Thyroid gland (tissue), 4 donors: ENCODE results near the gene AUH. TPM values are rescaled to one million over a fixed set of nuclear protein-coding genes. Genes with fewer than 3 reads are reported as not detected.

ENCODE experiments used
- DNase-seq, 2 donors: peaks; one replicate each; pipeline ENCODE4 v3.0.0-alpha.2; 2019
- H3K27ac ChIP-seq, 3 donors: fragments of 200-600 bp; sonication (generic); 1 replicate in 2 of 3; 2 replicates in 1 of 3; pipeline ENCODE4 v1.5.1; 2016 to 2019; ENCODE audit warnings: mild to moderate bottlenecking in 1 of 3, moderate library complexity in 1 of 3
- H3K27me3 ChIP-seq: fragments of 200-600 bp; sonication (generic); one replicate; pipeline ENCODE4 v1.5.1; 2019
- H3K36me3 ChIP-seq, 2 donors: fragments of 200-600 bp; sonication (generic); one replicate each; pipeline ENCODE4 v1.5.1; 2016 to 2019
- H3K4me1 ChIP-seq, 2 donors: fragments of 200-600 bp; sonication (generic); one replicate each; pipeline ENCODE4 v1.5.1; 2017 to 2019
- H3K4me3 ChIP-seq, 3 donors: fragments of 200-600 bp; sonication (generic); replicated peaks in 1 of 3; 1 replicate in 2 of 3; 2 replicates in 1 of 3; pipeline ENCODE4 v1.5.1; 2016; ENCODE audit warnings: mild to moderate bottlenecking in 1 of 3
- H3K9me3 ChIP-seq: fragments of 200-600 bp; sonication (generic); one replicate; pipeline ENCODE4 v1.5.1; 2017
- CTCF ChIP-seq, 6 experiments: fragments of 200-600 bp in 3 of 6; fragments of 450-650 bp in 3 of 6; sonication (generic) in 3 of 6; IDR thresholded peaks; one replicate each; pipeline ENCODE4 v1.5.1; 2016 to 2019; ENCODE audit warnings: antibody characterized with exemption in 6 of 6, mild to moderate bottlenecking in 2 of 6, inconsistent platforms in 1 of 6, moderate library complexity in 1 of 6
- POLR2A ChIP-seq, 2 donors: fragments of 450-650 bp; IDR thresholded peaks; one replicate each; pipeline ENCODE4 v1.6.1; 2017; ENCODE audit warnings: antibody characterized with exemption in 2 of 2, mild to moderate bottlenecking in 2 of 2, moderate library complexity in 1 of 2
- WGBS, 2 donors: methylation state at CpG; one replicate each; pipeline ENCODE4 v1.1.5; 2017; 5-methylcytosine and 5-hydroxymethylcytosine counted together
- intact Hi-C: fragments of 100-400 bp; cut with DNase I; formaldehyde crosslinking; loops from one replicate; pipeline ENCODE4 v1.15.1; 2023
- total RNA-seq, 4 donors: library from RNA; depleted of rRNA; stranded (reverse); fragments of >200 nt; gene quantifications; one replicate each; pipeline ENCODE4 v1.2.3, GENCODE V29; 2016

The AUH gene
- total RNA-seq, 4 donors from 2014 or later = 57.1 to 83.5 (median 65.2) TPM

GRCh38 chr9:91308191-91308590 lies 53.5 kb downstream of the AUH start:
- no peaks in the 10 kb centered on the region for H3K36me3 ChIP-seq
- TF ChIP-seq CTCF (IDR thresholded peaks at IDR 0.05) = no peak
- no peak for TF ChIP-seq POLR2A (IDR thresholded peaks at IDR 0.05)
- H3K9me3 ChIP-seq = no peaks in the 10 kb centered on the region
- no peak overlapping the region for H3K27ac ChIP-seq
- WGBS, 2 donors = 96 to 98% methylated on average over 2 of the region's 2 CpGs
- no peak overlapping the region for H3K4me3 ChIP-seq
- DNase-seq = no peak
- no peaks in the 10 kb centered on the region for H3K27me3 ChIP-seq
- intact Hi-C loops = no loop called here
- H3K4me1 ChIP-seq = peaks cover 7 to 9% of the 10 kb centered on the region in 2 donors

GRCh38 chr9:91307279-91307678 lies 54.4 kb downstream of the AUH start:
- Histone ChIP-seq H3K27me3 (no peaks in the 10 kb centered on the region), H3K4me3 (no peak overlapping the region), H3K27ac (no peak overlapping the region), H3K9me3 (no peaks in the 10 kb centered on the region), H3K36me3 (no peaks in the 10 kb centered on the region), H3K4me1 (peaks cover 0 to under 1% of the 10 kb centered on the region in 2 donors)
- TF ChIP-seq POLR2A (IDR thresholded peaks at IDR 0.05) (no peak), CTCF (IDR thresholded peaks at IDR 0.05) (no peak)
- 95 to 97% methylated on average over 5 of the region's 5 CpGs for WGBS, 2 donors
- no peak for DNase-seq
- intact Hi-C loops = no loop called here

DNA sequence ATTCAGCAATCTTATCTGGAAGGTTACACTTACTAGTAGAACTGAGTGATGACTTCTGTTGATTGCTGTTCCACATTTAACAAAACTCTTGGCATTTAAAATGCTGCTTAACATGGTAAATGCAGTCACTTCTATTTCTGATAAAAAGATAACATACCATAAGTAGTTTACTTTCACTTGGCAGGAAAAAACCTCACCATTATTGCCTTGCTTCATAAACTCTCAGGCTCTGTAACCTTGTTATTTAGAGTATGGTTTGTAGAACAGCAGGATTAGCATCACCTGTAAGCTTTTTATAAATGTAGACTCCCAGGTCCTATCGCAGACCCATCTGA lies 55.5 kb downstream of the AUH start:
- Histone ChIP-seq H3K9me3 (no peaks in the 10 kb centered on the region), H3K27me3 (no peaks in the 10 kb centered on the region), H3K27ac (no peak overlapping the region), H3K4me3 (no peak overlapping the region), H3K36me3 (no peaks in the 10 kb centered on the region), H3K4me1 (peaks cover 0 to 3% of the 10 kb centered on the region in 2 donors)
- DNase-seq = no peak
- intact Hi-C loops = no loop called here
- TF ChIP-seq CTCF (IDR thresholded peaks at IDR 0.05) = no peak
- no peak for TF ChIP-seq POLR2A (IDR thresholded peaks at IDR 0.05)
- WGBS, 2 donors = 89 to 100% methylated on average over 1 of the region's 1 CpG

DNA sequence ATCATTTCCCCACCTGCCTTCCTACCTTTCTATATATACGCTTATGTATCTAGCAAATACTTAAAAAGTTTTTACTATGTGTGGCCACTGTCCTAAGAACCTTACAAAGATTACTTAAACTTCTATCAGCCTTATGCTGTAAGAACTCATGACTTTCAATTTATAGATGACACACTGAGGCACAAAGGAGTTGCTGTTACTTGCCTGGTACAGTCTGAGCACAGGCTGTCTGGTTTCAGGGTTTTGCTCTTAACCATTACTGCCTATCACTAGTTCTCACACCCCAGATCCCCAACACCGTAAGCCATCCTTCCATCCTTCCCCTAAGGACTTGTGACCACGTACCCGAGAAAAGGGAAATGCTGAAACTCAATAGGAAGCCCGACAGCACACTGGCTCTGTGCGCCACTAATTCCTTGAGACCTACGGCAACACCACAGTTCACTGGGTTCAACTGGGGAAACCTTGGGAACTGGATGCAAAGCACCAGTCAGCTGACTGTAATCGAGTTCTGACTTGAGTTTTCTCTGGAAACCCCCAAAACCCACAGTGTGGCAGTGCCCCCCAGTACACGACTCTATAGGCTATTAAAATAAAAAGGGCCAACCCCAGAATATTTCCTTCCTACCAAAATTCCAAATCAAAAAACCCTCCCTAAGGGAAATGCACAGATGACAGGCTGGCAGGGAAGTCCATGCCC lies 56.0 kb downstream of the AUH start:
- peaks cover 0 to 3% of the 10 kb centered on the region in 2 donors for H3K4me1 ChIP-seq
- DNase-seq = no peak
- no peaks in the 10 kb centered on the region for H3K27me3 ChIP-seq
- TF ChIP-seq CTCF (IDR thresholded peaks at IDR 0.05) (no peak), POLR2A (IDR thresholded peaks at IDR 0.05) (no peak)
- H3K4me3 ChIP-seq = no peak overlapping the region
- intact Hi-C loops = no loop called here
- no peaks in the 10 kb centered on the region for H3K36me3 ChIP-seq
- no peaks in the 10 kb centered on the region for H3K9me3 ChIP-seq
- WGBS, 2 donors = 89 to 97% methylated on average over 9 of the region's 9 CpGs
- no peak overlapping the region for H3K27ac ChIP-seq

- intact Hi-C loops = no loop called here
- no peaks in the 10 kb centered on the region for H3K27me3 ChIP-seq
- WGBS, 2 donors = 86 to 92% methylated on average over 2 of the region's 2 CpGs
- TF ChIP-seq POLR2A (IDR thresholded peaks at IDR 0.05) = no peak
- TF ChIP-seq CTCF (IDR thresholded peaks at IDR 0.05) = no peak
- peak overlapping the region in 1 of 3 donors; percentile 62 for H3K27ac ChIP-seq
- H3K36me3 ChIP-seq = no peaks in the 10 kb centered on the region
- H3K4me3 ChIP-seq = no peak overlapping the region
- DNase-seq = no peak
- peaks cover 0 to 3% of the 10 kb centered on the region in 2 donors for H3K4me1 ChIP-seq
- H3K9me3 ChIP-seq = no peaks in the 10 kb centered on the region
Measured at GRCh38 chr9:91303741-91304415, 57.8 kb downstream of the AUH start.
